Stimulated activated effector memory CD8-positive, alpha-beta T cell treated with anti-CD3 and anti-CD28 coated beads, Interleukin-12 subunit alpha, Interleukin-12 subunit beta, amount 100 ng/mL, for 72 hours (primary cell): ENCODE results near the gene REV3L.

Source experiments
- ATAC-seq: fragments of 150-1000 bp; cut with Tn5 transposase; 2 replicates; pipeline ENCODE4 v1.10.0; 2021
- DNase-seq, 2 donors: peaks; one replicate each; pipeline ENCODE4 v3.0.0; 2021 to 2022; ENCODE audit warnings: low spot score in 2 of 2
- H3K27ac Mint-ChIP-seq: one replicate; pipeline ENCODE4 v1.8.0; 2022; ENCODE audit warnings: mild to moderate bottlenecking, mixed read lengths
- H3K36me3 Mint-ChIP-seq: one replicate; pipeline ENCODE4 v1.8.0; 2022; ENCODE audit warnings: mild to moderate bottlenecking, mixed read lengths
- H3K4me1 Mint-ChIP-seq: one replicate; pipeline ENCODE4 v1.8.0; 2022; ENCODE audit warnings: mixed read lengths
- H3K4me3 Mint-ChIP-seq: one replicate; pipeline ENCODE4 v1.8.0; 2022; ENCODE audit warnings: mild to moderate bottlenecking, mixed read lengths
- H3K9me3 Mint-ChIP-seq: one replicate; pipeline ENCODE4 v1.8.0; 2022; ENCODE audit warnings: mixed read lengths

REV3L gene

GRCh38 chr6:111429571-111429970 is 53.4 kb downstream of the REV3L start:
- H3K4me1 Mint-ChIP-seq = peaks cover 56% of the 10 kb centered on the region
- peaks cover 10% of the 10 kb centered on the region for H3K9me3 Mint-ChIP-seq
- DNase-seq (no peak), ATAC-seq (no peak)
- H3K36me3 Mint-ChIP-seq = no peaks in the 10 kb centered on the region
- no peak overlapping the region for H3K4me3 Mint-ChIP-seq
- no peak overlapping the region for H3K27ac Mint-ChIP-seq

GRCh38 chr6:111428811-111429210 is 54.2 kb downstream of the REV3L start:
- Mint-ChIP-seq H3K4me3 (no peak overlapping the region), H3K9me3 (peaks cover 10% of the 10 kb centered on the region), H3K36me3 (no peaks in the 10 kb centered on the region), H3K27ac (no peak overlapping the region), H3K4me1 (peaks cover 59% of the 10 kb centered on the region)
- ATAC-seq (no peak), DNase-seq (no peak)

GRCh38 chr6:111427341-111428116 is 55.5 kb downstream of the REV3L start:
- no peak overlapping the region for H3K27ac Mint-ChIP-seq
- peak; percentile 97 for ATAC-seq

GRCh38 chr6:111423960-111424846 is 58.8 kb downstream of the REV3L start:
- no peaks in the 10 kb centered on the region for H3K36me3 Mint-ChIP-seq
- ATAC-seq = no peak
- H3K4me3 Mint-ChIP-seq = no peak overlapping the region
- no peak overlapping the region for H3K27ac Mint-ChIP-seq
- H3K4me1 Mint-ChIP-seq = peaks cover 37% of the 10 kb centered on the region
- no peak for DNase-seq
- peaks cover 10% of the 10 kb centered on the region for H3K9me3 Mint-ChIP-seq

More at GRCh38 chr6:111427341-111428116, 55.5 kb downstream of the REV3L start:
- H3K4me1 Mint-ChIP-seq = peaks cover 57% of the 10 kb centered on the region
- DNase-seq = no peak
- peak overlapping the region; percentile 44 for H3K4me3 Mint-ChIP-seq
- no peaks in the 10 kb centered on the region for H3K36me3 Mint-ChIP-seq
- peaks cover 10% of the 10 kb centered on the region for H3K9me3 Mint-ChIP-seq

GRCh38 chr6:111423055-111423633 is 59.9 kb downstream of the REV3L start:
- ATAC-seq (peak; percentile 65), DNase-seq (no peak)
- Mint-ChIP-seq H3K4me3 (peak overlapping the region; percentile 0), H3K27ac (peak overlapping the region; percentile 17), H3K9me3 (peaks cover 2% of the 10 kb centered on the region), H3K4me1 (peaks cover 29% of the 10 kb centered on the region), H3K36me3 (no peaks in the 10 kb centered on the region)

GRCh38 chr6:111418971-111419693 is 63.9 kb downstream of the REV3L start:
- DNase-seq (no peak), ATAC-seq (no peak)
- H3K4me3 Mint-ChIP-seq = no peak overlapping the region
- H3K4me1 Mint-ChIP-seq = peaks cover 20% of the 10 kb centered on the region
- H3K36me3 Mint-ChIP-seq = no peaks in the 10 kb centered on the region
- H3K27ac Mint-ChIP-seq = peak overlapping the region; percentile 32
- no peaks in the 10 kb centered on the region for H3K9me3 Mint-ChIP-seq

- Mint-ChIP-seq H3K4me1 (peaks cover 9% of the 10 kb centered on the region), H3K9me3 (no peaks in the 10 kb centered on the region), H3K36me3 (no peaks in the 10 kb centered on the region), H3K27ac (no peak overlapping the region), H3K4me3 (no peak overlapping the region)
- DNase-seq (no peak), ATAC-seq (no peak)
These were observed 65.1 kb downstream of the REV3L start for GRCh38 chr6:111417946-111418345.

GRCh38 chr6:111417181-111417585 is 65.8 kb downstream of the REV3L start:
- DNase-seq = no peak
- Mint-ChIP-seq H3K4me3 (no peak overlapping the region), H3K36me3 (peaks cover under 1% of the 10 kb centered on the region), H3K27ac (no peak overlapping the region), H3K4me1 (peaks cover 7% of the 10 kb centered on the region), H3K9me3 (no peaks in the 10 kb centered on the region)
- ATAC-seq = no peak

- H3K27ac Mint-ChIP-seq = no peak overlapping the region
- H3K9me3 Mint-ChIP-seq = no peaks in the 10 kb centered on the region
- ATAC-seq (no peak), DNase-seq (no peak)
- H3K4me3 Mint-ChIP-seq = no peak overlapping the region
- H3K4me1 Mint-ChIP-seq = peaks cover 7% of the 10 kb centered on the region
- peaks cover 7% of the 10 kb centered on the region for H3K36me3 Mint-ChIP-seq
These were observed 66.5 kb downstream of the REV3L start for GRCh38 chr6:111416529-111416928.

GRCh38 chr6:111414373-111414772 is 68.6 kb downstream of the REV3L start:
- H3K4me1 Mint-ChIP-seq = peaks cover 7% of the 10 kb centered on the region
- no peak for ATAC-seq
- peaks cover 27% of the 10 kb centered on the region for H3K36me3 Mint-ChIP-seq
- DNase-seq = no peak
- no peak overlapping the region for H3K27ac Mint-ChIP-seq
- H3K4me3 Mint-ChIP-seq = no peak overlapping the region
- H3K9me3 Mint-ChIP-seq = no peaks in the 10 kb centered on the region

- peaks cover 14% of the 10 kb centered on the region for H3K4me1 Mint-ChIP-seq
These were observed 70.9 kb downstream of the REV3L start for GRCh38 chr6:111411978-111412566.

GRCh38 chr6:111411046-111411445 is 72.0 kb downstream of the REV3L start:
- peaks cover 17% of the 10 kb centered on the region for H3K4me1 Mint-ChIP-seq
- H3K27ac Mint-ChIP-seq = no peak overlapping the region
- no peak overlapping the region for H3K4me3 Mint-ChIP-seq
- H3K36me3 Mint-ChIP-seq = peaks cover 37% of the 10 kb centered on the region
- no peaks in the 10 kb centered on the region for H3K9me3 Mint-ChIP-seq
- ATAC-seq = no peak
- no peak for DNase-seq

More at GRCh38 chr6:111411978-111412566, 70.9 kb downstream of the REV3L start:
- Mint-ChIP-seq H3K9me3 (no peaks in the 10 kb centered on the region), H3K36me3 (peaks cover 37% of the 10 kb centered on the region), H3K4me3 (no peak overlapping the region), H3K27ac (peak overlapping the region; percentile 32)
- ATAC-seq (no peak), DNase-seq (no peak)

- H3K9me3 Mint-ChIP-seq = no peaks in the 10 kb centered on the region
- H3K27ac Mint-ChIP-seq = no peak overlapping the region
- peaks cover 19% of the 10 kb centered on the region for H3K4me1 Mint-ChIP-seq
- peaks cover 39% of the 10 kb centered on the region for H3K36me3 Mint-ChIP-seq
- ATAC-seq = no peak
- no peak for DNase-seq
- no peak overlapping the region for H3K4me3 Mint-ChIP-seq
These were observed 72.6 kb downstream of the REV3L start for GRCh38 chr6:111410371-111410770.

GRCh38 chr6:111409430-111409829 is 73.6 kb downstream of the REV3L start:
- H3K27ac Mint-ChIP-seq = peak overlapping the region; percentile 13
- ATAC-seq (peak; percentile 54), DNase-seq (no peak)
- no peak overlapping the region for H3K4me3 Mint-ChIP-seq
- peaks cover 48% of the 10 kb centered on the region for H3K36me3 Mint-ChIP-seq
- H3K4me1 Mint-ChIP-seq = peaks cover 19% of the 10 kb centered on the region
- H3K9me3 Mint-ChIP-seq = no peaks in the 10 kb centered on the region
